Panc1 (cell line): ENCODE measurements around the gene NKD1. TPM values are rescaled to one million over a fixed set of nuclear protein-coding genes. Genes with fewer than 3 reads are reported as not detected.

Experiments
- ATAC-seq: fragments of 200-7000 bp; cut with Tn5 transposase; 2 replicates; pipeline ENCODE4 v1.9.1; 2020; ENCODE audit warnings: mild to moderate bottlenecking, moderate library complexity
- BruUV-seq: library from RNA; stranded (reverse); fragments of 400-500 nt; replicated peaks from 2 replicates; lab custom pipeline; 2021; lab: Mats Ljungman, UMichigan
- CTCF ChIA-PET: fragments of 300-600 bp; sonication (Branson Sonifier 250); formaldehyde crosslinking; loops from one replicate; lab custom pipeline; 2022; ENCODE audit warnings: antibody characterized with exemption; lab: Charles Lee
- POLR2A ChIA-PET: fragments of 300-600 bp; sonication (Branson Sonifier 250); formaldehyde crosslinking; loops from one replicate; lab custom pipeline; 2022; ENCODE audit warnings: antibody characterized with exemption; lab: Charles Lee
- DNase-seq: peaks from one replicate; pipeline ENCODE4 v3.0.0-alpha.2; 2010; ENCODE audit warnings: low read depth, low spot score
- H3K27ac ChIP-seq: 2 replicates; pipeline ENCODE4 v1.5.1; 2011; ENCODE audit warnings: mild to moderate bottlenecking, low read length, inconsistent platforms
- H3K27me3 ChIP-seq: fragments of 200-500 bp; sonication (Bioruptor generic); 2 replicates; pipeline ENCODE4 v1.6.0; 2014; ENCODE audit warnings: low read length, inconsistent platforms; ENCODE audit not compliant: control insufficient read depth, insufficient read depth
- H3K36me3 ChIP-seq: fragments of 200-500 bp; sonication (Bioruptor generic); 2 replicates; pipeline ENCODE4 v1.5.1; 2014; ENCODE audit warnings: inconsistent platforms, mild to moderate bottlenecking, low read length, moderate library complexity; ENCODE audit not compliant: control insufficient read depth, insufficient read depth
- H3K4me1 ChIP-seq: 2 replicates; pipeline ENCODE4 v1.5.1; 2011; ENCODE audit warnings: inconsistent platforms, mild to moderate bottlenecking, low read length, moderate library complexity; ENCODE audit not compliant: control insufficient read depth, insufficient read depth
- H3K4me3 ChIP-seq, 2 experiments: 2 replicates each; pipeline ENCODE4 v1.5.1; 2011 to 2012; ENCODE audit warnings: low read depth in 2 of 2, low read length in 2 of 2, mild to moderate bottlenecking in 2 of 2, inconsistent platforms in 1 of 2, moderate library complexity in 1 of 2
- H3K9me3 ChIP-seq: fragments of 200-500 bp; sonication (Bioruptor generic); 2 replicates; pipeline ENCODE4 v1.5.1; 2014; ENCODE audit warnings: low read depth, mild to moderate bottlenecking, inconsistent platforms, low read length, moderate library complexity; ENCODE audit not compliant: control insufficient read depth, insufficient read depth
- CTCF ChIP-seq: fragments of 450-650 bp; IDR thresholded peaks from 2 replicates; pipeline ENCODE4 v1.5.1; 2017; ENCODE audit warnings: mild to moderate bottlenecking
- POLR2AphosphoS5 ChIP-seq: IDR thresholded peaks from 2 replicates; pipeline ENCODE4 v1.6.1; 2012; ENCODE audit warnings: mild to moderate bottlenecking, low read depth, low read length, moderate library complexity
- SIN3A ChIP-seq: IDR thresholded peaks from 2 replicates; pipeline ENCODE4 v1.6.1; 2012; ENCODE audit warnings: low read depth, mild to moderate bottlenecking, low read length, moderate library complexity, borderline replicate concordance; ENCODE audit not compliant: insufficient read depth
- TCF7L2 ChIP-seq: IDR thresholded peaks from 2 replicates; pipeline ENCODE4 v1.6.1; 2011; ENCODE audit warnings: mild to moderate bottlenecking, low read depth, low read length, inconsistent platforms
- in situ Hi-C: cut with HindIII; loops from 2 replicates; pipeline ENCODE4 v1.10.0; 2016; ENCODE audit warnings: low sequenced_read_pairs, low pct_unique_long_range_greater_than_20kb
- intact Hi-C: fragments of 100-400 bp; cut with micrococcal nuclease; formaldehyde crosslinking; loops from one replicate; pipeline ENCODE4 v1.10.0; 2022; ENCODE audit not compliant: unreplicated experiment
- total RNA-seq: library from RNA; stranded (reverse); gene quantifications from one replicate; pipeline ENCODE4 v1.2.1, GENCODE V29; 2021; ENCODE audit not compliant: unreplicated experiment
- TF ChIP-seq, protein P1 (sequence below), 2 experiments: IDR thresholded peaks; 2 replicates each; pipeline ENCODE4 v1.6.1; 2011 to 2012; ENCODE audit warnings: low read depth in 2 of 2, control low read depth in 1 of 2, low read length in 1 of 2, mild to moderate bottlenecking in 1 of 2, moderate library complexity in 1 of 2; ENCODE audit not compliant: insufficient read depth in 1 of 2

Gene NKD1
- total RNA-seq, 1 experiment from 2014 or later, result 0.18 TPM

DNA sequence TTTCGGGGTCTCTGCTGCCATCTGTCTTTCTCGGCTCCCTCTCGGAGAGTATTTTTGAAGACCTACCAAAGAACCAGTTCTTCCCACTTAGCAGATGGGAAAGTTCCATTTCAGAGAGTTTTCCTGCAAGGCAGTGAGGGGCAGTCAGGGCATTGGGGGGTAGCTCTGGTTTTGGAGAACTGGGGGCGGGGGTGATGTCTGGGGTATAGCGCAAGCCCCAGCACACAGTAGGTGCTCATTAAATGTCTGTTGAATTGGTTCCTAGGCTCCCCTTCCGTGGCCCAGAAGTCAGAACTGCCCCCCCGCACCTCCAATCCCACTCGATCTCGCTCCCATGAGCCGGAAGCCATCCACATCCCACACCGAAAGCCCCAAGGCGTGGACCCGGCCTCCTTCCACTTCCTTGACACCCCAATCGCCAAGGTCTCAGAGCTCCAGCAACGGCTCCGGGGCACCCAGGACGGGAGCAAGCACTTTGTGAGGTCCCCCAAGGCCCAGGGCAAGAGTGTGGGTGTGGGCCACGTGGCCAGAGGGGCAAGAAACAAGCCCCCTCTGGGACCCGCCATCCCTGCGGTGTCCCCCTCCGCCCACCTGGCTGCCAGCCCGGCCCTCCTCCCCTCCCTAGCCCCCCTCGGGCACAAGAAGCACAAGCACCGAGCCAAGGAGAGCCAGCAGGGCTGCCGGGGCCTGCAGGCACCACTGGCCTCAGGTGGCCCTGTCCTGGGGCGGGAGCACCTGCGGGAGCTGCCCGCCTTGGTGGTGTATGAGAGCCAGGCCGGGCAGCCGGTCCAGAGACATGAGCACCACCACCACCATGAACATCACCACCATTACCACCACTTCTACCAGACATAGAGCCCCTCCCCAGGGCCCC, 85.0 kb downstream of the NKD1 start:
- Histone ChIP-seq H3K4me1 (no peaks in the 10 kb centered on the region), H3K4me3 (no peak overlapping the region), H3K27me3 (no peaks in the 10 kb centered on the region), H3K9me3 (no peaks in the 10 kb centered on the region), H3K27ac (no peak overlapping the region), H3K36me3 (no peaks in the 10 kb centered on the region)
- CTCF ChIA-PET, result no interaction called here
- no peak for TF ChIP-seq CTCF
- TF ChIP-seq SIN3A, result no peak
- TF ChIP-seq, protein P1, sequence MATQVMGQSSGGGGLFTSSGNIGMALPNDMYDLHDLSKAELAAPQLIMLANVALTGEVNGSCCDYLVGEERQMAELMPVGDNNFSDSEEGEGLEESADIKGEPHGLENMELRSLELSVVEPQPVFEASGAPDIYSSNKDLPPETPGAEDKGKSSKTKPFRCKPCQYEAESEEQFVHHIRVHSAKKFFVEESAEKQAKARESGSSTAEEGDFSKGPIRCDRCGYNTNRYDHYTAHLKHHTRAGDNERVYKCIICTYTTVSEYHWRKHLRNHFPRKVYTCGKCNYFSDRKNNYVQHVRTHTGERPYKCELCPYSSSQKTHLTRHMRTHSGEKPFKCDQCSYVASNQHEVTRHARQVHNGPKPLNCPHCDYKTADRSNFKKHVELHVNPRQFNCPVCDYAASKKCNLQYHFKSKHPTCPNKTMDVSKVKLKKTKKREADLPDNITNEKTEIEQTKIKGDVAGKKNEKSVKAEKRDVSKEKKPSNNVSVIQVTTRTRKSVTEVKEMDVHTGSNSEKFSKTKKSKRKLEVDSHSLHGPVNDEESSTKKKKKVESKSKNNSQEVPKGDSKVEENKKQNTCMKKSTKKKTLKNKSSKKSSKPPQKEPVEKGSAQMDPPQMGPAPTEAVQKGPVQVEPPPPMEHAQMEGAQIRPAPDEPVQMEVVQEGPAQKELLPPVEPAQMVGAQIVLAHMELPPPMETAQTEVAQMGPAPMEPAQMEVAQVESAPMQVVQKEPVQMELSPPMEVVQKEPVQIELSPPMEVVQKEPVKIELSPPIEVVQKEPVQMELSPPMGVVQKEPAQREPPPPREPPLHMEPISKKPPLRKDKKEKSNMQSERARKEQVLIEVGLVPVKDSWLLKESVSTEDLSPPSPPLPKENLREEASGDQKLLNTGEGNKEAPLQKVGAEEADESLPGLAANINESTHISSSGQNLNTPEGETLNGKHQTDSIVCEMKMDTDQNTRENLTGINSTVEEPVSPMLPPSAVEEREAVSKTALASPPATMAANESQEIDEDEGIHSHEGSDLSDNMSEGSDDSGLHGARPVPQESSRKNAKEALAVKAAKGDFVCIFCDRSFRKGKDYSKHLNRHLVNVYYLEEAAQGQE (IDR thresholded peaks at IDR 0.05; ENCODE audit: insufficient read depth in 1 of 2, low read depth in 2 of 2, low read length in 1 of 2), result no peak
- TF ChIP-seq TCF7L2, result no peak
- TF ChIP-seq POLR2AphosphoS5, result no peak
- POLR2A ChIA-PET, result no interaction called here
- intact Hi-C loops, result no loop called here
- BruUV-seq, result no TSS peak
- DNase-seq, result no peak
- no peak for ATAC-seq
- in situ Hi-C loops, result no loop called here

GRCh38 chr16:50634090-50634489, 85.9 kb downstream of the NKD1 start:
- Histone ChIP-seq H3K9me3 (no peaks in the 10 kb centered on the region), H3K27ac (no peak overlapping the region), H3K4me1 (no peaks in the 10 kb centered on the region), H3K36me3 (no peaks in the 10 kb centered on the region), H3K27me3 (no peaks in the 10 kb centered on the region), H3K4me3 (no peak overlapping the region)
- in situ Hi-C loops, result no loop called here
- BruUV-seq, result no TSS peak
- ChIA-PET POLR2A (no interaction called here), CTCF (no interaction called here)
- DNase-seq, result no peak
- ATAC-seq, result no peak
- intact Hi-C loops, result no loop called here
- no peak for TF ChIP-seq TCF7L2
- TF ChIP-seq CTCF, result no peak
- TF ChIP-seq POLR2AphosphoS5, result no peak
